Measurements from ENCODE around the gene TCP11.
"Not testable (repeated sequence)": the region's sequence is repeated elsewhere in the genome, so short reads cannot be mapped to it uniquely, and the experiment has no call there.

- not testable (repeated sequence) for TF ChIP-seq POLR2A (IDR thresholded peaks at IDR 0.05; ENCODE audit: extremely low read depth, insufficient read length); CTCF (IDR thresholded peaks at IDR 0.05; ENCODE audit: low read depth, low read length)
Measured at GRCh38 chr6:35107761-35108160, 33.4 kb downstream of the TCP11 start.
